HG02970 (cell line): Measurements from ENCODE around the gene MZT2B.
A peak's percentile ranks its signal among the peaks of the same experiment; 100 is the strongest.
"Not testable (repeated sequence)": the region's sequence is repeated elsewhere in the genome, so short reads cannot be mapped to it uniquely, and the experiment has no call there.

Experiments used
- ATAC-seq: cut with Tn5 transposase; IDR thresholded peaks from one replicate; pipeline ENCODE4 v1.9.1; 2021; ENCODE audit warnings: mild to moderate bottlenecking, moderate library complexity, moderate number of reproducible peaks; ENCODE audit not compliant: unreplicated experiment, low FRiP score

The MZT2B gene

DNA sequence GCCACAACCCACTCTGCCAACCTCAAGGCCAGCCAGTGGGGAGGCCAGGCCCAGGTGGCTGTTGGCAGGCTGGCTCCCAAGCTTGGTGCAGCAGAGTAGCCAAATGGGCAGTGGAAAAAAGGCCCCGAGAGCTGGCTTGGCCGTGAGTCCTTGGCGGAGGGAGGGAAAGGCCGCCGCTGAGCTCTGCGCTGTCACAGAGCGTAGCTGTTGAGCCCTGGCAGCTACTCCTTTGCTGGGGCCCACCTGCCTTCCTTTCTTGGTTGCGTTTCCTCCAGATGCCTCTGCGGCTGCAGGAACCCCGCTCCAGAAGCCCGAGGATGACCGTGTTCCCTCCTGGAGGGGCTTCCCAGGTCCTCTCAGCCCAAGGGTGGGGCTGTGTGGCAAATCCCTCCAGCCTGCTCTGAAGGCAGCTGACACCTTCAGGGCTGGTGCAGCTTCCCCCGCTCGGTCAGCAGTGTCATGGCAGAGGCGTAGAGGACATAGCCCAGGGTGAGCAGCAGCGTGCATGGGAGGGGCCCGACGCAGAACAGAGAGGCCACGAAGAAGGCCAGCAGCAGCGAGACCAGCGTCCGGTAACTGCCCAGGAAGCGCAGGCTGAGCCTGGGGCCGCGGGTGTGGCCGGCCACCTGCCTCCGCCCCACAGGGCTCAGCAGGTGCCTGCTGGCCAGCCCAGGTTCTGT lies 29.8 kb upstream of the MZT2B start:
- not testable (repeated sequence) for ATAC-seq

DNA sequence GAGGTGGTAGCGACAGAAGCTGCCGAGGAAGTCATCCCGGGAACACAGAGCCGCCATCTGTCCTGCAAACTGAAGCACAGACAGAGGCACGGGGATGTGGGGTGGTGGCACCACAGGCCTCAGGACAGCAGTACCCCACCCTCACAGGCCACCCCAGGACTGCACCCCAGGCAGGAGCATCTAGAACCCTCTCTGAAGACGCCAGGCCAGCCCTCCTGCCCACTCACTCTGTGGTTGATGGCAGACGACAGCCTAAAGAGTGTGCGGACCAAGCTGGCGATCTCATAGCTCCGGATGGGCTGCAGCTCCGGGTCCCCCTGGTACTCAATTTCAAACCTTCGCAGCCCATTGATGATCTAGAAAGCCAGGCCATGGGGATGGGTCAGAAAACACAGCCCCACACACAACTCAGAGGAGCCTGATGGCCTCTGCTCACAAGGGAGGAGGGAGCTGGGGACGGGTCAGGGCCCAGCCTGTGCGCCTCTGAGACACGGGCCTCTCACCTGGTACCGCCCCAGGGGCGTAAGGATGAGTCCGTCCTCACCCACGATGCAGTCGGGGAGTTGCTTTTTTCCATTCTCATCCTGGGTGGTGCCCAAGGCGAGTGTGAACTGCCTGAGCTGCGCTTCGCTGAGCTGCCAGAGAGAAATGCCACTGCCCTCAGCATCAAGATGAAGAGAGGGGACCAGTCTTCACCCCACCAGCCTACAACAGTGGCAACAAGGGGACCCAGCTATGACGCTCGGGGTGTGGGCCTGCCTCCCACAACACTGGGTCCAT lies 29.1 kb upstream of the MZT2B start:
- ATAC-seq = no peak

DNA sequence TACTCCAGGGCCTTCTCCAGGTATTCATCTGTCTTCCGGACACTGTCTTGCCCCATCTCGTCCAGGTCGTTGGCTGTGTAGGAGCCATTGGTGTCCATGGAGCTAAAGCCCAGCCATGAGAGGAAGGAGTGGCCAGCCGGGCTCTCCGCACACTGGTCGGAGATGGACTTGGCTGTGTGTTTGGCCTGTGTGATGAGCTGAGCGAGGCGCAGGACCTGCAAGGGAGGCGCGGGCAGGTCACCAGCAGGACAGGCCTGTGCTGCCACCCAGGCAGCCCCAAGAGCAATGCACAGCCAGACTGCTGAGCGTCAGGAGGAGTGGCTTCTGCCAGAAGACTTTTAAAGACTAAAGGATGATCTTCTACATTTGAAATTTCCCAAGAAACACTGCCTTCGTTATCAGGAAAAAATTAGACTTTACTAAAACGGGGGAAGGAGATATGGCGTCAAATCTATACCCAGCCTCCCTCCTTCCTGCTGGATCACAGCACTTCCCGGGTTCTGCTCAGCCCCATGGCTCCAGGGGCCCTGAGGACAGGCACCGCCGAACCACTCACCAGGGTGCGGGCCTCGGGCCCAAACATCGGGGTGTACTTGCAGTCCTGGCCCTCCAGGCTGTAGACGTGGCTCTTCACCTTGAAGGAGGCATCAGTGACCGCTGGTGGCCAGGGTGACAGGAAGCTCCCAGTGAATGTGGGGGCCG lies 28.2 kb upstream of the MZT2B start:
- not testable (repeated sequence) for ATAC-seq

DNA sequence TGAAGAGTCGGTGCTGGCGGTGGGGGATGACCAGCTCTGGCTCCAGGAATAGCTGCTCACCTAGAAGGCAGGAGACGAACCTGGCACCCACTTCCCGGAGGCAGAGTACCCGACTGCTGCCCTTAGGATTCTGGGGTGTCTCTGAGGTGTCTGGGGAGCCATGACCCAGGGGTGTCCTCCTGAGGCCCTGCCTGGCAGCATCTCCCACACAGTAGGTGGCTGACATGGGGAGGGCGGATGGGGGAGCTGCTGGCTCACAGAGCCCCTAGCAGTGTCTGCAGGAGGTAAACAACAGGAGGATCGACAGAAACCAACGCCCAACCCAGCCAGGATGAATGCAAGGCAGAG lies 27.7 kb upstream of the MZT2B start:
- ATAC-seq = not testable (repeated sequence)

DNA sequence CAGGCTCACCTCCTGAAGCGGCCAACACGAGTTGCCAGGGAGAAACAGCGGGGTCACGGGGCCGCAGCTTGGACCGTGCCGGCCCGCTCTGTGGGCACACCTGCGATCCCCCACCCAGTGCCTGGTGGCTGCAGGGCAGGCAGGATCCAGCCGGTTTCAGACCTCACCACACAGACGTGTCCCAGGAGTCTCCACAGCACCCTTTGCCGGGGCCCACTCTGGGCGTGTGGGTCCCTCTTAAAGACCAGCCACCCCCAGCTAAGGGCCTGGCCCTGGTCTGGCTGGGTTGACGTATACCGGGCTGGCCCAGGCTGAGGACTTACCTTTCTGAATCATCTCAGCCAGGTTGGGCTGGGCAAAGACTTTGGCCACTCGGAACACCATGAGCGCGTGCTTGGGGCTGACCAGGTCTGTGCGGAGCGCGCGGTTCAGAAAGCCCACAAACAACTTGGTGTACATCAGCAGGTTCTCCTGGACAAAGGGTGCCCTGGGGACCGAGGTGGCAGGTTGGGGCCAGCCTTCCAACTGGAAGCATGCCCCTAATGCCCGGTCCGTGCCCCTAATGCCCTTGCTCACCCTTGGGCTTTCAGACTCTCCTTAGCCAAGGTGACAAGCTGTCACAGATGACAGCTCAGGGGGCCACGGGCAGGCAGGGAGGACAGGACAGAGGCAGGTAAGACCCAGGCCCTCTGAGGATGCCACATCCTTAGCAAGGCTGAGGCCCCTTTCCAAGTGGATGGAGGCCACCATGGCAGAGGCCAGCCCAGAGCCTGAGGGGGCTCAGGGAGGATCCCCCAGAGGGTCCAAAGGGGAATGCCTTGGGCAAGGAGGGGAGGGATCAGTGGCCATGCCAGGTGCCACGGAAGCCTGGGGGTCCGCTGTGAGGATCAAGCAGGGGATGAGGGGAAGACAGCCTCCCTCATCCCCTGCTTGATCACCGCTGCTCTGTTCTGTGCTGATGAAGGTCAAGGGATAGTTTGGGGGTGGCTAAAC lies 27.0 kb upstream of the MZT2B start:
- no peak for ATAC-seq

DNA sequence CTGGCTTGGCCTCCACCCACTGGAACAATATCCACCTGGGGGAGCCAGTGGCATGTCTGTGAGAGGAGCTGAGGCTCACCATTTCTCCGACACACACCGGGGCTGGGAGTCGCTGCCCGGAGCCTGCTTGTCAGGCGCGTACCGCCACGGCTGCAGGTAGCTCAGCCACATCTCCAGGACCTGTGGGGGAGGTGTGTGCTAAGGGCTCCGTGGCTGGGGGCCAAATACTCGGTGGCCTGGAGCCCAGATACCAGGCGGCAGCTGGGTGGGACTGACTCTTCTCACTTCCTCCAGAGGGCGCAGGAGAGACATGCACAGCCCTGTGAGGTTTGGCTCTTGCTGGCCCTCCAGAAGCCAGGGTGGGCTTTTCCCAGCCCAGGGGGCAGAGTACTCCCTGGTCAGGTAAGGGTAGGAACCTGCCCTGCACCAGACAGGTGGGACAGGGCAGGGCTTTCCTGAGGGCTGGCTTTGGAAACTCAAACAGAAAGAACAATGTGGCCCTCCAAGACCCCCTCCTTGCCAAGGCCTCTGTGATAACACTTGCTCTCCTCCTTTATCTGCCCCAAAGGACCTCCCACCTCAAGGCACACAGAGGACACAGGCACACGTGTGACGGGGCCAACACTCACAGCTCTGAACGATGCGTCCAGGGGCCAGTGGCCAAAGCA lies 26.0 kb upstream of the MZT2B start:
- not testable (repeated sequence) for ATAC-seq

DNA sequence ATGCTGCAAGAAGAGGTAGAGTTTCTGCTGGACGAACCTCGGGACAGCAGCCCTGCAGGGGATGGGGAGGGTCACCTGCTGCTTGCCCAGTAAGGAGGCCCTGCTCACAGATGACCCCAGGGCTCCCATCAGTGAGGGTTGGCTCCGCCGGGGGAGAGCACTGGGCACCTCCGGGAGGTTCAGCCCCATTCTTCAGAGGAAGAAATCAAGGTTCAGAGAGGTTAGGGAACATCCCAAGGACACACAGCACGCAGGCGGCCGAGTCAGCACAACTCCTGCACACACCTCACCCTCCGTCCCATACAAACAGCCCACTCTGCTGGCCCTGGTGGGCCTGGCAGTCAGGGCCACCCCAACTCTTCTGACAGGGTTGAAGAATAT lies 25.4 kb upstream of the MZT2B start:
- ATAC-seq = no peak

DNA sequence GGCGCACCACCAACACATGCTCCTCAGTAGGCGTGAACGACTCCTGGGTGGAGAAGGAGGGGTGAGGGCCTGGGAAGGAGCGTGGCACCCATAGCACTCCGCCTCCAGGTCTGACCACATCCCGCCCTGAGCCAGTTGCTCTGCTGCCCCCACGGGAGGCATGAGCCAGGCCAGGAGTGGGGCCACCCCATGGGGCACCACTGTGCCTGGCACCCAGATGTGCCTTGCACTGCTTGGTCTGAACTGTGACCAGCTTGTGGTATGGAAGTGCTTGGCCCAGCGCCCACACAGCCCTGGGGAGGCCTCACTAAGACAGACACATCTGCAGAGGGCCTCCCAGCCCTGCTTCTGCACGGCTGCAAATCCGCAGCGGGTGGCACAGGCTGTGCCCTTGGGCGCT lies 24.7 kb upstream of the MZT2B start:
- ATAC-seq = not testable (repeated sequence)

DNA sequence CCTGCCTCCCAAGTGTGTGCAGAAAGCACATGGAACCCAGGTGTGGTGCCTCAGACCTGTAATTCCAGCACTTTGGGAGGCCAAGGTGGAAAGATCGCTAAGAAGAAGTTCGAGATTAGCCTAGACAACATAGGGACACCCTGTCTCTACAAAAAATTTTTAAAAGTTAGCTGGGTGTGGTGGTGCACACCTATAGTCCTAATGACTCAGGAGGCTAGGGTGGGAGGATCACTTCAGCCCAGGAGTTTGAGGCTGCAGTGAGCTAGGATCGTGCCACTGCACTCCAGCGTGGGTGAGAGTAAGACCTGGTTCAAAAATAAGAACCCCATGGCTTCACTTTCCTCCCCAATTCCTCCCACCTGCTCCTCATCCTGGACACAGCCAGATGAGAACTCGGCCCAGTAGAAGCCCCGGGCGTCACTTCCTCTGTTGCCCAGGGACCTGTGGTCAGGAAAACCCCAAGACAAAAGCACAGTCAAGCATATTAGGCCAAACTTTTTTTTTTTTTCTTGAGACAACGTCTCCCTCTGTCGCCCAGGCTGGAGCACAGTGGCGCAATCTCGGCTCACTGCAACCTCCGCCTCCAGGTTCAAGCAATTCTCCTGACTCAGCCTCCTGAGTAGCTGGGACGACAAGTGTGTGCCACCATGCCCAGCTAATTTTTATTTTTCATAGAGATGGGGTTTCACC lies 24.1 kb upstream of the MZT2B start:
- ATAC-seq = peak; percentile 76

DNA sequence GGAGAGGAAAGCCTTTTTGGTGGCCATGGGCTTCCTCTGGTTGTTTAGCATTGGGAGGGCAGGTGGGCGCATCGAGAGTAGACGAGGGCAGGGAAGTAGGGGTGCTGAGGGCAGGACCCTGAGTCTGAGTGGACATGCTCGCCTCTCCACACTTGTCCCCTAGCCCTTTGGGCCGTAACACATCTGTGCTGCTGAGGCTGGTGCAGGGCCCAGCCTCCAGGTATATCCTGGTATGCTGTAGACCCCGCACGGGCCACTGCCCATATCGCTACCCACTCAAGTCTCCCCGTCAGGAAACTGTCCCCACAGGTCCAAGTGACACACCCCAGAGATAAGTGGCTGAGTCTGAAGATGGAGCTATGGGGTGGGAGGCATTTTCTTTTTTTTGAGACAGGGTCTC lies 23.4 kb upstream of the MZT2B start:
- no peak for ATAC-seq

DNA sequence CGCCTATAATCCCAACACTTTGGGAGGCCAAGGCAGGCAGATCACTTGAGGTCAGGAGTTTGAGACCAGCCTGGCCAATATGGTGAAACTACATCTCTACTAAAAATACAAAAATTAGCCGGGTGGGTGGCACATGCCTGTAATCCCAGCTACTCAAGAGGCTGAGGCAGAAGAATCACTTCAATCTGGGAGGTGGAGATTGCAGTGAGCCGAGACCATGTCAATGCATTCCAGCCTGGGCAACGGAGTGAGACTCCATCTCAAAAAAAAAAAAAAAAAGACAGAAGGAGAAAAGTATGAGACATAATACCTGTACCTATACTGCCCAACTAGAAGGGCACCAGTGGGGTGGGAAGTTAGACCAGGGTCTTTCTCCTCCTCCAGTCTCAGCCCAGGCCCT lies 22.7 kb upstream of the MZT2B start:
- ATAC-seq = not testable (repeated sequence)

DNA sequence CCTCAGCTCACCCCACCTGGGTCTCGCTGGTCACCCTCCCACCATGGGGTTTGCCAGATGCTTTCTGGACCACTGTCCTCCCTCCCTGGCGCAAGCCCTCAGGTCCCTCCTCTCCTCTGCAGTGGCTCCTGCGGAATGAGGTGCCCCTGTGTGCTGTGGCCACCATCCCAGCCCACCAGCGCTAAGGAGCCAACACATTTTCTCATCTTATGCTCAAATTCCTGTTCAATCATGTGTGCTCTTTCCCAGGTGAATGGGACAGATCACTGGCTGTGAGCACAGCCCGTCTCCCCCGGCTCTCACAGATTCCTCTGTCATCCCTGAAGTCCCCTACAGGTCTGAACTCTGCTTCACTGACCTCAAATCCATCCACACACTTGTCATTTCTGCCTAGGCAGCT lies 21.9 kb upstream of the MZT2B start:
- no peak for ATAC-seq

DNA sequence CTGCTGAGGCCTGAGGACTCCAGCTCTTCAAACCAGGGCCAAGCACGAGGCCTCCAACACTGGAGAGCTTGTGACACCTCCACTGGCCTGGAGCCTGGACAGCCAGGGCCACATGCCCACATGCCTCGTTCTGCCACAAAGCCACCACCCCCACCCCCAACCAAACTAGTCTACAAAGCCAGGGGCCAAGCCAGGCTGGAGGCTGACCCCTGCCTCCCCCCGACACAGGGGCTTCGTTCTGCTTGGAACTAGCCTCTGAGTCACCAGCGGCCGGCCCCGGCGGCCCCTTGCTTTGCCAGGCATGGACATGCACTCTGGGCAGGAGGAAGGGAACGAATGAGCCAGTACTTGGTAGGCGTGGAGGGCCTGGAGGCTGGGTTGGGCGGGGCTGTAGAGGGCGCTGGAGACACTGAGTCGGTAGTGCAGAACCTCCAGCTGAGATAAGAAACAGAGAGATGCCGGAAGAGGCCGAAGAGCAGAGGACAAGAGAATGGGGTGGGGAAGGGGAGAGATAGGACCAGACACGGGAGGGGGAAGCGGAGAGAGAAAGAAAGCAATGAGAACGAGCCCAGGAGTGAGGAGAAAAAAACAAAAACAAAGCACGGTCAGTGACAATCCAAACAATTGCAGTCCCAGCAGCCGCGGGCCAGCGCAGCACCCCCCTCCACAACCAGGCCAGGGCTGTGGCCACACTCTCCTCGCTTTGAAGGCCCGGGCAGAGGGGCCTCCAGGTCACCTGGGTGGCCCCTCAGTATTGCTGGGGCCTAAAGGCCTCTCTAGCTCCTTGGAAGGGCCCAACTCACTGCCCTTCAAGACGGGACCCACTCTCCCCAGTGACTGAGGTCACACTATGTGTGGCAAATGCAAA lies 21.0 kb upstream of the MZT2B start:
- ATAC-seq = not testable (repeated sequence)

DNA sequence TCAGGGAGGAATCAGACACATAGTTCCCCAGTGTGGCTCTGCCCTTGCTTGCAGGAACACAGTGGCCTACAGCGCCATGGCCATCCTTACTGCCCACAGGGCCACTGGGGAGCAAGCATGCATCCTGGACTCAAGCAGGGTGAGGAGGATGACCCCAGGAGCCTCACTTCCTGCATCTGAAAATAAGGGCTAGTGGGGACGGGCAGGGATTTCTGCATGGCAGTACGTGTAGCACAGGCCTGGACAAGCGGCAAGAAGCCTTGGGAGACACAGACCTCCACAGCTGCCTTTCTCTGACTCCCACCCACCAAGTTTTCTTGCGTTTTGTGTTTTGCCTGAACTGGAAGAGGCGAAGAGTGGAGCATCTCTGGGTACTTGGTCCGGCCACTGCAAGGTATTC lies 19.6 kb upstream of the MZT2B start:
- not testable (repeated sequence) for ATAC-seq

DNA sequence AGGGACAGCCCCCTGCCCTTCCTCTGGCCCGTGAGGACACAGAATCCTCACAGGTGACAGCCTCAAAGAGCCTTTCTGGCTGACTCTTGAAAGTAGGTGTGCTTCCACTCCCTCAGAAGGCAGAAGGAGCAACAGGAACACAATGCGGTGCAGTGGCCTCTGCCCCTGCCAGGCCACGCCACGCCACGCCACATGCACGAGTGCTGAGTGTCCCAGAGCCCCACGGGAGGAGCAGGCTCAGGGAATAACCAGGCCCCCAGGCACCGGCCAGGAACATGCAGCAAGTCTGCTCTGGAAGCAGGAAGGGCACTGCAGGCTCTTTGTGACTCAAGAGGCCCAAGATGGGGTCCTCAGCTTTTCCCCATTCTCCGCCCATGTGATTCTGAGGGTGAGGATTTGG lies 19.1 kb upstream of the MZT2B start:
- ATAC-seq = no peak

DNA sequence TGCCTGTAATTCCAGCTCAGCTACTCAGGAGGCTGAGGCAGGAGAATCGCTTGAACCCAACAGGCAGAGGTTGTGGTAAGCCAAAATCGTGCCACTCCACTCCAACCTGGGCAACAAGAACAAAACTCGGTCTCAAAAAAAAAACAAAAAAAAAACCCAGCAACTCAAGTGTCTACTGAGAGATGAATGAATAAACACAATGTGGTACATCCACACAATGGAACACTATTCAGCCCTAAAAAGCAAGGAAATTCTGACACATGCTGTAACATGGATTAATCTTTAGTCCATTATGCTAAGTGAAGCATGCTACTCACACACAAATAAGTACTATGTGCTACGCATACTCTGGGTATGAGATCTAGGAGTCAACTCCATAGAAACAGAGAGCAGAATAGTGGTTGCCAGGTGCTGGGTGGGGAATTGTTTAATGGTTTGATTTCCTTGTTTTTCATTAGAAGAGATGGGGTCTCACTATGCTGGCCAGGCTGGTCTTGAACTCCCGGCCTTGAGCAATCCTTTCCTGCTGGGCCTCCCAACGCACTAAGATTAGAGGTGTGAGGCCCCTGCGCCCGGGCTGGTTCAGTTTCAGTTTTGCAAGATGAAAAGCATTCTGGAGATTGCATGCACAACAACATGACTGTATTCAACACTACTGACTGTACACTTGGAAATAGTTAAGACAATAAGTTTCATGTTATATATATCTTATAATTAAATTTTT lies 16.6 kb upstream of the MZT2B start:
- ATAC-seq = no peak

DNA sequence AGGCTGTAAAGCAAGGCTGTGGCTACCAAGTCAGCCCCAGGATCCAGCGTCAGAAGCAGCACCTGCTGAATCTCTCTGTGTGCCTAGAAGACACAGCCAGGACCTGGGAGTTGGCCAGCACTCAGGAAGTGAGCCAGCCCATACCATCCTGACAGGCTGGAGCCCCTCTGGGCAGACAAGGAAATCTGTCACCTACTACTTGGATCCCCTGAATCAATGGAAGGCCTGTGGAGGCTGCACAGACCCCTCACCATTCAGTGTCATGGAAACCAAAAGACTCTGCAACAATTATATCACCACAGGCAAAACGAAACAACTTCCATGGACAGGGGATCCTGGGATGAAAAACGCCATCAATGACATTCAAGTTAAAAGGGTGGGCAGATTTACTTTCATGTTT lies 15.5 kb upstream of the MZT2B start:
- ATAC-seq = not testable (repeated sequence)

DNA sequence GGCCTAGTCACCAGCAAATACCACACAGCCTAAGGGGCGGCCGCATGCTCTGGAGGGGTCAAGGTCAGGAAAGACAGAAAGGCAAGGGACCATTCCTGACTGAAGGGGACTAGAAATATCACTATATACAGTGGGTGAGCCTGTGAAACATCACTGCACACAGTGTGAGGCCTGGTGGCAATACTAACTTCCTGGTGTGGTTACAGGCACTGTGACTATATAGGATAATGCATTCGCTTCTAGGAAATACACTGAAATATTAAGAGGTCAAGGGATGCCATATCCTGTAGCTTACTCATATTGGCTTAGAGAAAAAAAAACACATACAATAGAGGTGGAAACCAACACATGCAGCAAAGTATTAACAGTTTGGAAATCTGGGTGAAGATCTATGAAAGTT lies 12.9 kb upstream of the MZT2B start:
- ATAC-seq = not testable (repeated sequence)
